Smooth muscle cell (in vitro differentiated cells): ENCODE results near the gene REV3L. TPM values are rescaled to one million over a fixed set of nuclear protein-coding genes. Genes with fewer than 3 reads are reported as not detected.

Experiments
- DNase-seq: peaks from one replicate; lab custom pipeline; 2025; ENCODE audit not compliant: unreplicated experiment; lab: John Stamatoyannopoulos, UW
- H2AFZ ChIP-seq: fragments of 200-600 bp; sonication (generic); 2 replicates; pipeline ENCODE4 v1.6.0; 2016; ENCODE audit warnings: antibody characterized with exemption, low read depth, mild to moderate bottlenecking
- H3F3A ChIP-seq: fragments of 200-600 bp; sonication (generic); 2 replicates; pipeline ENCODE4 v1.6.0; 2017; ENCODE audit warnings: antibody characterized with exemption, low read depth
- H3K27ac ChIP-seq: fragments of 200-600 bp; sonication (generic); 2 replicates; pipeline ENCODE4 v1.5.1; 2016; ENCODE audit warnings: low read depth, mild to moderate bottlenecking
- H3K27me3 ChIP-seq: fragments of 200-600 bp; sonication (generic); 2 replicates; pipeline ENCODE4 v1.6.1; 2016; ENCODE audit warnings: low read depth, mild to moderate bottlenecking
- H3K36me3 ChIP-seq: fragments of 200-600 bp; sonication (generic); 2 replicates; pipeline ENCODE4 v1.5.1; 2016; ENCODE audit warnings: low read depth
- H3K4me1 ChIP-seq: fragments of 200-600 bp; sonication (generic); 2 replicates; pipeline ENCODE4 v1.5.1; 2016; ENCODE audit warnings: low read depth
- H3K4me2 ChIP-seq: fragments of 200-600 bp; sonication (generic); 2 replicates; pipeline ENCODE4 v1.6.0; 2016; ENCODE audit warnings: mild to moderate bottlenecking
- H3K4me3 ChIP-seq: fragments of 200-600 bp; sonication (generic); 2 replicates; pipeline ENCODE4 v1.5.1; 2016; ENCODE audit warnings: mild to moderate bottlenecking
- H3K79me2 ChIP-seq: fragments of 200-600 bp; sonication (generic); 2 replicates; pipeline ENCODE4 v1.6.0; 2016; ENCODE audit warnings: low read depth, mild to moderate bottlenecking
- H3K9ac ChIP-seq: fragments of 200-600 bp; sonication (generic); 2 replicates; pipeline ENCODE4 v1.6.0; 2016; ENCODE audit warnings: low read depth
- H3K9me3 ChIP-seq: fragments of 200-600 bp; sonication (generic); replicated peaks from 2 replicates; pipeline ENCODE4 v1.5.1; 2016; ENCODE audit warnings: low read depth
- H4K20me1 ChIP-seq: fragments of 200-600 bp; sonication (generic); 2 replicates; pipeline ENCODE4 v1.6.0; 2016; ENCODE audit warnings: low read depth
- CTCF ChIP-seq: fragments of 200-600 bp; sonication (generic); IDR thresholded peaks from 2 replicates; pipeline ENCODE4 v1.5.1; 2017; ENCODE audit warnings: borderline replicate concordance, mild to moderate bottlenecking, antibody characterized with exemption; ENCODE audit not compliant: insufficient read depth, poor library complexity, severe bottlenecking
- WGBS: methylation state at CpG from one replicate; pipeline ENCODE4 v1.1.7; 2016; ENCODE audit warnings: low lambda C conversion rate; 5-methylcytosine and 5-hydroxymethylcytosine counted together
- polyA plus RNA-seq: library from polyadenylated mRNA; unstranded; fragments of >200 nt; fragmentation: Nextera tagmentation; extraction: Ambion mirVana; gene quantifications from 2 replicates; pipeline ENCODE4 v1.2.1, GENCODE V29; 2016
- total RNA-seq: library from RNA; depleted of rRNA; stranded (reverse); fragments of >200 nt; gene quantifications from 2 replicates; pipeline ENCODE4 v1.2.3, GENCODE V29; 2014

The REV3L gene
- total and polyA plus RNA-seq, 2 experiments from 2014 or later: 6.9 to 19.8 TPM

- 98% methylated on average over 2 of the region's 2 CpGs for WGBS
- Histone ChIP-seq H3K9me3 (no peaks in the 10 kb centered on the region), H3F3A (no peaks in the 10 kb centered on the region), H3K36me3 (no peaks in the 10 kb centered on the region), H3K27me3 (no peaks in the 10 kb centered on the region), H3K4me2 (no peak overlapping the region), H3K4me1 (no peaks in the 10 kb centered on the region), H3K79me2 (peaks cover 54% of the 10 kb centered on the region), H3K9ac (no peak overlapping the region), H2AFZ (no peak overlapping the region), H3K4me3 (no peak overlapping the region), H4K20me1 (peaks cover 9% of the 10 kb centered on the region), H3K27ac (no peak overlapping the region)
- no peak for DNase-seq
- no peak for TF ChIP-seq CTCF
Observed at GRCh38 chr6:111494951-111495635, 12.1 kb upstream of the REV3L start.

- H3F3A ChIP-seq: no peaks in the 10 kb centered on the region
- TF ChIP-seq CTCF: no peak
- no peak overlapping the region for H3K4me2 ChIP-seq
- no peak overlapping the region for H3K27ac ChIP-seq
- H3K9me3 ChIP-seq: no peaks in the 10 kb centered on the region
- H2AFZ ChIP-seq: no peak overlapping the region
- H3K36me3 ChIP-seq: no peaks in the 10 kb centered on the region
- peaks cover 62% of the 10 kb centered on the region for H3K79me2 ChIP-seq
- H3K27me3 ChIP-seq: no peaks in the 10 kb centered on the region
- H3K4me3 ChIP-seq: no peak overlapping the region
- DNase-seq: no peak
- 100% methylated on average over 2 of the region's 2 CpGs for WGBS
- no peak overlapping the region for H3K9ac ChIP-seq
- H4K20me1 ChIP-seq: peaks cover 11% of the 10 kb centered on the region
- H3K4me1 ChIP-seq: no peaks in the 10 kb centered on the region
Observed at GRCh38 chr6:111492499-111492898, 9.5 kb upstream of the REV3L start.

GRCh38 chr6:111490067-111490466, 7.0 kb upstream of the REV3L start:
- H3K4me1 ChIP-seq: peaks cover 3% of the 10 kb centered on the region
- H3K4me2 ChIP-seq: no peak overlapping the region
- H4K20me1 ChIP-seq: peaks cover 3% of the 10 kb centered on the region
- no peaks in the 10 kb centered on the region for H3F3A ChIP-seq
- peaks cover 60% of the 10 kb centered on the region for H3K79me2 ChIP-seq
- no peak for TF ChIP-seq CTCF
- no peak overlapping the region for H3K27ac ChIP-seq
- H3K36me3 ChIP-seq: no peaks in the 10 kb centered on the region
- H2AFZ ChIP-seq: no peak overlapping the region
- DNase-seq: no peak
- H3K4me3 ChIP-seq: no peak overlapping the region
- no peaks in the 10 kb centered on the region for H3K27me3 ChIP-seq
- 91% methylated on average over 3 of the region's 3 CpGs for WGBS
- no peaks in the 10 kb centered on the region for H3K9me3 ChIP-seq
- no peak overlapping the region for H3K9ac ChIP-seq

GRCh38 chr6:111487661-111488060, 4.6 kb upstream of the REV3L start:
- Histone ChIP-seq H3K9ac (no peak overlapping the region), H3K4me1 (peaks cover 10% of the 10 kb centered on the region), H3K4me3 (no peak overlapping the region), H3K27me3 (no peaks in the 10 kb centered on the region), H3F3A (peaks cover 5% of the 10 kb centered on the region), H3K79me2 (peaks cover 60% of the 10 kb centered on the region), H3K27ac (no peak overlapping the region), H2AFZ (no peak overlapping the region), H4K20me1 (peaks cover 3% of the 10 kb centered on the region), H3K9me3 (no peaks in the 10 kb centered on the region), H3K4me2 (no peak overlapping the region), H3K36me3 (no peaks in the 10 kb centered on the region)
- 90% methylated on average over 1 of the region's 1 CpG for WGBS
- TF ChIP-seq CTCF: no peak
- no peak for DNase-seq
